ENCODE results near the gene NACA2.

Gene NACA2

DNA sequence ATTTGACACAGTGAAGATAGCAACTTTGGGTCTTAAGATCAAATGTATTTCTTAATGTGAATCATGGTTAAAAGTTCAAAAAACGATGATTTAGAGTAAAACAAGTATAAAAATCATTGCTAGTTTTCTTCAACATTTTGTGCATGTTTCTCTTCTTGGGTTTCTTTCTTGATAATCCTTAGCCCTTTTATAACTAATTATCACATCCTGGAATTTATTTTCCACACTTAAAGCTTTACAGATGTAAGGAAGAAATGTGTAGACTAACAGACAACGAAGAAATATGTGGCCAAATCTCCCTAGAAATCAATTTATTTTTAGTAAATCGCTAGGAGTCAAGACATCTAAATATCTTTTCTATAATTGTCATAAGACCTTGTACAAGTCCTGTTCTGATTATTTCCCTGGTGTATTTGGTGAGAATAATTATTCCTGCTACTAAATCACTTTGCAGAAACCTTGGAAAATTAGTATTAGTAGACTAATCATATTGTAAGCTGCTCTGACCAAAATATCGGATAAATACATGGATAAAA is 4.9 kb downstream of the NACA2 start:
- H3K4me1 ChIP-seq (ENCODE audit: control insufficient read depth, low read depth, low read length): no peaks in the 10 kb centered on the region
- no peaks in the 10 kb centered on the region for H3K36me3 ChIP-seq (ENCODE audit: control insufficient read depth, low read depth, low read length)
- H3K27ac ChIP-seq (ENCODE audit: low read length): no peak overlapping the region
- no peak overlapping the region for H3K9ac ChIP-seq (ENCODE audit: low read length)
- no peak overlapping the region for H3K4me3 ChIP-seq (ENCODE audit: low read length)
- H3K27me3 ChIP-seq (ENCODE audit: control insufficient read depth, insufficient read depth, low read length): no peaks in the 10 kb centered on the region
- no peaks in the 10 kb centered on the region for H3K9me3 ChIP-seq (ENCODE audit: control insufficient read depth, low read depth, low read length)

DNA sequence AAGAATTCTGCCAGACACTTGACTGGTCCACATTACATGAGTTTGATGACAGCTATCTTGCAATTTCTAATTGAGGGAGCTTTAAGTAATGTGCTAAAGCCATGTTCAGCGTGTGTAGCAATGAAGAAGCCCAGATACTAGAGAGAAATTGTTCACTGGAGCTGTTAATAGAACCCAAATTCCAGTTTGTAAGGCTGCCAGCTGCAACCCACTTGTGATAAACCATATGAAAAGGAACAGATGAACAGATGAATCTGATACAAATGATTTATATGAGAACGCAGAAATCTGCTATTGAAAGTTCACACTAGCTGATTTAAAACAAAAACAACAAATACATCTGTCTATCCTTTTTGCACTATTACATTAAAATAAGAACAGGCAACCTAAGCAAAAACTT is 6.2 kb downstream of the NACA2 start:
- no peaks in the 10 kb centered on the region for H3K36me3 ChIP-seq (ENCODE audit: control insufficient read depth, low read depth, low read length)
- H3K9ac ChIP-seq (ENCODE audit: low read length): no peak overlapping the region
- H3K27ac ChIP-seq (ENCODE audit: low read length): no peak overlapping the region
- H3K9me3 ChIP-seq (ENCODE audit: control insufficient read depth, low read depth, low read length): no peaks in the 10 kb centered on the region
- H3K4me1 ChIP-seq (ENCODE audit: control insufficient read depth, low read depth, low read length): no peaks in the 10 kb centered on the region
- no peaks in the 10 kb centered on the region for H3K27me3 ChIP-seq (ENCODE audit: control insufficient read depth, insufficient read depth, low read length)
- H3K4me3 ChIP-seq (ENCODE audit: low read length): no peak overlapping the region

GRCh38 chr17:61584266-61584665 is 6.8 kb downstream of the NACA2 start:
- no peaks in the 10 kb centered on the region for H3K27me3 ChIP-seq (ENCODE audit: control insufficient read depth, insufficient read depth, low read length)
- H3K4me3 ChIP-seq (ENCODE audit: low read length): no peak overlapping the region
- H3K9me3 ChIP-seq (ENCODE audit: control insufficient read depth, low read depth, low read length): no peaks in the 10 kb centered on the region
- no peak overlapping the region for H3K9ac ChIP-seq (ENCODE audit: low read length)
- no peak overlapping the region for H3K27ac ChIP-seq (ENCODE audit: low read length)
- no peaks in the 10 kb centered on the region for H3K36me3 ChIP-seq (ENCODE audit: control insufficient read depth, low read depth, low read length)
- no peaks in the 10 kb centered on the region for H3K4me1 ChIP-seq (ENCODE audit: control insufficient read depth, low read depth, low read length)

- Histone ChIP-seq H3K9me3 (ENCODE audit: control insufficient read depth, low read depth, low read length) (no peaks in the 10 kb centered on the region), H3K4me1 (ENCODE audit: control insufficient read depth, low read depth, low read length) (no peaks in the 10 kb centered on the region), H3K9ac (ENCODE audit: low read length) (no peak overlapping the region), H3K27ac (ENCODE audit: low read length) (no peak overlapping the region), H3K4me3 (ENCODE audit: low read length) (no peak overlapping the region), H3K36me3 (ENCODE audit: control insufficient read depth, low read depth, low read length) (no peaks in the 10 kb centered on the region), H3K27me3 (ENCODE audit: control insufficient read depth, insufficient read depth, low read length) (no peaks in the 10 kb centered on the region)
These were observed 7.3 kb downstream of the NACA2 start for GRCh38 chr17:61583660-61584264.

GRCh38 chr17:61583242-61583641 is 7.8 kb downstream of the NACA2 start:
- Histone ChIP-seq H3K27me3 (ENCODE audit: control insufficient read depth, insufficient read depth, low read length) (no peaks in the 10 kb centered on the region), H3K4me1 (ENCODE audit: control insufficient read depth, low read depth, low read length) (no peaks in the 10 kb centered on the region), H3K9ac (ENCODE audit: low read length) (no peak overlapping the region), H3K36me3 (ENCODE audit: control insufficient read depth, low read depth, low read length) (no peaks in the 10 kb centered on the region), H3K9me3 (ENCODE audit: control insufficient read depth, low read depth, low read length) (no peaks in the 10 kb centered on the region), H3K4me3 (ENCODE audit: low read length) (no peak overlapping the region), H3K27ac (ENCODE audit: low read length) (no peak overlapping the region)

GRCh38 chr17:61582593-61582992 is 8.4 kb downstream of the NACA2 start:
- Histone ChIP-seq H3K9ac (ENCODE audit: low read length) (no peak overlapping the region), H3K4me3 (ENCODE audit: low read length) (no peak overlapping the region), H3K9me3 (ENCODE audit: control insufficient read depth, low read depth, low read length) (no peaks in the 10 kb centered on the region), H3K4me1 (ENCODE audit: control insufficient read depth, low read depth, low read length) (no peaks in the 10 kb centered on the region), H3K27ac (ENCODE audit: low read length) (no peak overlapping the region), H3K36me3 (ENCODE audit: control insufficient read depth, low read depth, low read length) (no peaks in the 10 kb centered on the region), H3K27me3 (ENCODE audit: control insufficient read depth, insufficient read depth, low read length) (no peaks in the 10 kb centered on the region)

- Histone ChIP-seq H3K9ac (ENCODE audit: low read length) (no peak overlapping the region), H3K27me3 (ENCODE audit: control insufficient read depth, insufficient read depth, low read length) (no peaks in the 10 kb centered on the region), H3K4me1 (ENCODE audit: control insufficient read depth, low read depth, low read length) (no peaks in the 10 kb centered on the region), H3K36me3 (ENCODE audit: control insufficient read depth, low read depth, low read length) (no peaks in the 10 kb centered on the region), H3K9me3 (ENCODE audit: control insufficient read depth, low read depth, low read length) (no peaks in the 10 kb centered on the region), H3K27ac (ENCODE audit: low read length) (no peak overlapping the region), H3K4me3 (ENCODE audit: low read length) (no peak overlapping the region)
These were observed 9.2 kb downstream of the NACA2 start for GRCh38 chr17:61581611-61582349.

GRCh38 chr17:61580502-61580901 is 10.5 kb downstream of the NACA2 start:
- Histone ChIP-seq H3K4me1 (ENCODE audit: control insufficient read depth, low read depth, low read length) (no peaks in the 10 kb centered on the region), H3K9ac (ENCODE audit: low read length) (no peak overlapping the region)

GRCh38 chr17:61579961-61580360 is 11.1 kb downstream of the NACA2 start:
- H3K27me3 ChIP-seq (ENCODE audit: control insufficient read depth, insufficient read depth, low read length): no peaks in the 10 kb centered on the region
- no peak overlapping the region for H3K9ac ChIP-seq (ENCODE audit: low read length)
- H3K9me3 ChIP-seq (ENCODE audit: control insufficient read depth, low read depth, low read length): no peaks in the 10 kb centered on the region
- H3K36me3 ChIP-seq (ENCODE audit: control insufficient read depth, low read depth, low read length): no peaks in the 10 kb centered on the region
- no peak overlapping the region for H3K27ac ChIP-seq (ENCODE audit: low read length)
- H3K4me1 ChIP-seq (ENCODE audit: control insufficient read depth, low read depth, low read length): no peaks in the 10 kb centered on the region
- H3K4me3 ChIP-seq (ENCODE audit: low read length): no peak overlapping the region

More at GRCh38 chr17:61580502-61580901, 10.5 kb downstream of the NACA2 start:
- Histone ChIP-seq H3K9me3 (ENCODE audit: control insufficient read depth, low read depth, low read length) (no peaks in the 10 kb centered on the region), H3K4me3 (ENCODE audit: low read length) (no peak overlapping the region), H3K36me3 (ENCODE audit: control insufficient read depth, low read depth, low read length) (no peaks in the 10 kb centered on the region), H3K27ac (ENCODE audit: low read length) (no peak overlapping the region), H3K27me3 (ENCODE audit: control insufficient read depth, insufficient read depth, low read length) (no peaks in the 10 kb centered on the region)

DNA sequence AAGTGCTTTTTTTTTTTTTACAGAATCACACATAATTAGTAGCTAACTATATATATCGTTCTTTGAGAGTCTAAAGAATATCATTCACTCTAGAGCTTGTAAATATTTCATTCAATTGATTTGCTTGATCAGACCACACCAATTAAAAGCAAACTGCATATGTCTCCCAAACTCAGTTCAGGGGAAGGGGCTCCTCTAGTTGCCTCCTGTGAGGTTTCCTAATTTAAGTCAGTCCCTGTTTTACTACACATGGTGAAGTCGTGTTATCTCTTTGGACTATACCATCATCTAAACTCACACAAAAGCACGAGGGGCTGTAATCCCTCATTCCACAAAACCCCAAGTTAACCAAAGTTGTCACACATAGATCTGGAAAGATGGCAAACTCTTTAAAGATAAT is 11.7 kb downstream of the NACA2 start:
- H3K9me3 ChIP-seq (ENCODE audit: control insufficient read depth, low read depth, low read length): no peaks in the 10 kb centered on the region
- no peak overlapping the region for H3K4me3 ChIP-seq (ENCODE audit: low read length)
- H3K27me3 ChIP-seq (ENCODE audit: control insufficient read depth, insufficient read depth, low read length): no peaks in the 10 kb centered on the region
- H3K9ac ChIP-seq (ENCODE audit: low read length): no peak overlapping the region
- no peaks in the 10 kb centered on the region for H3K36me3 ChIP-seq (ENCODE audit: control insufficient read depth, low read depth, low read length)
- H3K27ac ChIP-seq (ENCODE audit: low read length): no peak overlapping the region
- H3K4me1 ChIP-seq (ENCODE audit: control insufficient read depth, low read depth, low read length): no peaks in the 10 kb centered on the region

GRCh38 chr17:61578645-61579044 is 12.4 kb downstream of the NACA2 start:
- Histone ChIP-seq H3K9me3 (ENCODE audit: control insufficient read depth, low read depth, low read length) (no peaks in the 10 kb centered on the region), H3K36me3 (ENCODE audit: control insufficient read depth, low read depth, low read length) (no peaks in the 10 kb centered on the region), H3K4me1 (ENCODE audit: control insufficient read depth, low read depth, low read length) (no peaks in the 10 kb centered on the region), H3K9ac (ENCODE audit: low read length) (no peak overlapping the region), H3K4me3 (ENCODE audit: low read length) (no peak overlapping the region), H3K27ac (ENCODE audit: low read length) (no peak overlapping the region), H3K27me3 (ENCODE audit: control insufficient read depth, insufficient read depth, low read length) (no peaks in the 10 kb centered on the region)

GRCh38 chr17:61575983-61576382 is 15.0 kb downstream of the NACA2 start:
- Histone ChIP-seq H3K27me3 (ENCODE audit: control insufficient read depth, insufficient read depth, low read length) (no peaks in the 10 kb centered on the region), H3K9ac (ENCODE audit: low read length) (no peak overlapping the region), H3K4me1 (ENCODE audit: control insufficient read depth, low read depth, low read length) (no peaks in the 10 kb centered on the region), H3K27ac (ENCODE audit: low read length) (no peak overlapping the region), H3K36me3 (ENCODE audit: control insufficient read depth, low read depth, low read length) (no peaks in the 10 kb centered on the region), H3K9me3 (ENCODE audit: control insufficient read depth, low read depth, low read length) (peaks cover 4% of the 10 kb centered on the region), H3K4me3 (ENCODE audit: low read length) (no peak overlapping the region)

All from iPS-18a (cell line).